Bone marrow (tissue), 2 donors: ENCODE results near the gene PROM1.

Experiments
- DNase-seq, 2 donors: peaks; one replicate each; lab custom pipeline; 2025; lab: John Stamatoyannopoulos, UW

The PROM1 gene

GRCh38 chr4:16083241-16084191, at the start of gene PROM1:
PROM1 (minus strand) TSS chr4:16084023; CDS start chr4:16075906, 8,117 bp downstream.
- peak in 1 of 2 donors; percentile 36 for DNase-seq

- no peak for DNase-seq
Measured at GRCh38 chr4:16133406-16133805, 49.6 kb upstream of the PROM1 start.

- no peak for DNase-seq
Measured at GRCh38 chr4:16131293-16131692, 47.5 kb upstream of the PROM1 start.

- DNase-seq, result no peak
Measured at GRCh38 chr4:16129336-16129735, 45.5 kb upstream of the PROM1 start.

GRCh38 chr4:16126714-16127113, 42.9 kb upstream of the PROM1 start:
- DNase-seq, result no peak

- DNase-seq, result no peak
Measured at GRCh38 chr4:16125571-16126445, 42.0 kb upstream of the PROM1 start.

GRCh38 chr4:16124232-16124631, 40.4 kb upstream of the PROM1 start:
- no peak for DNase-seq

- DNase-seq, result no peak
Measured at GRCh38 chr4:16123356-16124084, 39.7 kb upstream of the PROM1 start.

- peak in 1 of 2 donors; percentile 39 for DNase-seq
Measured at GRCh38 chr4:16122784-16123183, 39.0 kb upstream of the PROM1 start.

- no peak for DNase-seq
Measured at GRCh38 chr4:16122308-16122711, 38.5 kb upstream of the PROM1 start.

GRCh38 chr4:16120720-16121119, 36.9 kb upstream of the PROM1 start:
- no peak for DNase-seq

- no peak for DNase-seq
Measured at GRCh38 chr4:16119981-16120380, 36.2 kb upstream of the PROM1 start.

GRCh38 chr4:16118090-16118489, 34.3 kb upstream of the PROM1 start:
- no peak for DNase-seq

- DNase-seq, result no peak
Measured at GRCh38 chr4:16117164-16117563, 33.3 kb upstream of the PROM1 start.

- no peak for DNase-seq
Measured at GRCh38 chr4:16116493-16116990, 32.7 kb upstream of the PROM1 start.

GRCh38 chr4:16116019-16116418, 32.2 kb upstream of the PROM1 start:
- DNase-seq, result no peak

GRCh38 chr4:16114546-16114945, 30.7 kb upstream of the PROM1 start:
- no peak for DNase-seq

- no peak for DNase-seq
Measured at GRCh38 chr4:16113741-16114140, 29.9 kb upstream of the PROM1 start.

- no peak for DNase-seq
Measured at GRCh38 chr4:16111533-16111932, 27.7 kb upstream of the PROM1 start.

- DNase-seq, result no peak
Measured at GRCh38 chr4:16110661-16111290, 27.0 kb upstream of the PROM1 start.

- no peak for DNase-seq
Measured at GRCh38 chr4:16110199-16110598, 26.4 kb upstream of the PROM1 start.
